Fibroblast of pulmonary artery (primary cell): ENCODE measurements around the gene PPEF1.

Experiments
- DNase-seq: peaks from one replicate; pipeline ENCODE4 v3.0.0-alpha.2; 2010; ENCODE audit warnings: low read depth
- H3K4me3 ChIP-seq: replicated peaks from 2 replicates; pipeline ENCODE4 v1.5.1; 2011; ENCODE audit warnings: low read depth, mild to moderate bottlenecking, control low read depth, low read length, moderate library complexity
- TF ChIP-seq, protein P1 (sequence below): IDR thresholded peaks from 2 replicates; pipeline ENCODE4 v1.5.1; 2011; ENCODE audit warnings: mild to moderate bottlenecking, control low read depth, low read length, inconsistent platforms; ENCODE audit errors: missing control alignments

PPEF1 gene

GRCh38 chrX:18701621-18702361 is 5.7 kb upstream of the PPEF1 start:
- TF ChIP-seq, protein P1, sequence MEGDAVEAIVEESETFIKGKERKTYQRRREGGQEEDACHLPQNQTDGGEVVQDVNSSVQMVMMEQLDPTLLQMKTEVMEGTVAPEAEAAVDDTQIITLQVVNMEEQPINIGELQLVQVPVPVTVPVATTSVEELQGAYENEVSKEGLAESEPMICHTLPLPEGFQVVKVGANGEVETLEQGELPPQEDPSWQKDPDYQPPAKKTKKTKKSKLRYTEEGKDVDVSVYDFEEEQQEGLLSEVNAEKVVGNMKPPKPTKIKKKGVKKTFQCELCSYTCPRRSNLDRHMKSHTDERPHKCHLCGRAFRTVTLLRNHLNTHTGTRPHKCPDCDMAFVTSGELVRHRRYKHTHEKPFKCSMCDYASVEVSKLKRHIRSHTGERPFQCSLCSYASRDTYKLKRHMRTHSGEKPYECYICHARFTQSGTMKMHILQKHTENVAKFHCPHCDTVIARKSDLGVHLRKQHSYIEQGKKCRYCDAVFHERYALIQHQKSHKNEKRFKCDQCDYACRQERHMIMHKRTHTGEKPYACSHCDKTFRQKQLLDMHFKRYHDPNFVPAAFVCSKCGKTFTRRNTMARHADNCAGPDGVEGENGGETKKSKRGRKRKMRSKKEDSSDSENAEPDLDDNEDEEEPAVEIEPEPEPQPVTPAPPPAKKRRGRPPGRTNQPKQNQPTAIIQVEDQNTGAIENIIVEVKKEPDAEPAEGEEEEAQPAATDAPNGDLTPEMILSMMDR = no peak
- H3K4me3 ChIP-seq = no peak overlapping the region
- DNase-seq = peak; percentile 47

GRCh38 chrX:18702362-18703195 is 4.9 kb upstream of the PPEF1 start:
- H3K4me3 ChIP-seq = no peak overlapping the region
- TF ChIP-seq, protein P1 = no peak
- peak; percentile 84 for DNase-seq

DNA sequence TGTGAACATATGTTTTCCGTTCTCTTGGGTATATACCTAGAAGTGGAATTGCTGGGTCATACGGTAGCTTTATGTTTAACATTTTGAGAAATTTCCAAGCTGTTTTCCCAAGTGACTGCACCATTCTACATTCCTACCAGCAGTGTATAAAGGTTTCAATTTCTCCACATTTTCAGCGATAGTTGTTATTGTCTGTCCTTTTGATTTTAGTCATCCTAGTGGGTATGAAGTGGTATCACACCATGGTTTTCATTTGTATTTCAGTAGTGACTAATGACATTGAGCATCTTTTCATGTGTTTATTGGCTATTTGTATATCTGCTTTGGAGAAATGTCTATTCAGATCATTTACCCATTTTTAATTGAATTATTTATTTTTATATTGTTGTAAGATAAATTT is 2.4 kb downstream of the PPEF1 start:
- DNase-seq = no peak
- no peak overlapping the region for H3K4me3 ChIP-seq
- TF ChIP-seq, protein P1 = no peak

DNA sequence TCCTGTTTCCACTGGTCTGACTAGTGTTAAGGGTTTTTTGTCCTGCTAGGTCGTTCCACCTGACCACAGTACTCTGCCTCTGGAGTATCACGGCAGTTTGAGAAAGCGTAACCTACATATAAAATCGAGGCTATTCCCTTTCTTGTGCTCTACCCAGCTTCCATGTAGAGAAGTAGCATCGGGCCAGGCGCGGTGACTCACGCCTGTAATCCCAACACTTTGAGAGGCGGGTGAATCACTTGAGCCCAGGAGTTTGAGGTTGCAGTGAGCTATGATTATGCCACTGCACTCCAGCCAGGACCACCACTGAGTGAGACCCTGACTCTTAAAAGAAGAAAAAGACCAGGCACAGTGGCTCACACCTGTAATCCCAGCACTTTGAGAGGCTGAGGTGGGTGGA is 7.5 kb downstream of the PPEF1 start:
- H3K4me3 ChIP-seq = no peak overlapping the region
- TF ChIP-seq, protein P1 = no peak
- no peak for DNase-seq

DNA sequence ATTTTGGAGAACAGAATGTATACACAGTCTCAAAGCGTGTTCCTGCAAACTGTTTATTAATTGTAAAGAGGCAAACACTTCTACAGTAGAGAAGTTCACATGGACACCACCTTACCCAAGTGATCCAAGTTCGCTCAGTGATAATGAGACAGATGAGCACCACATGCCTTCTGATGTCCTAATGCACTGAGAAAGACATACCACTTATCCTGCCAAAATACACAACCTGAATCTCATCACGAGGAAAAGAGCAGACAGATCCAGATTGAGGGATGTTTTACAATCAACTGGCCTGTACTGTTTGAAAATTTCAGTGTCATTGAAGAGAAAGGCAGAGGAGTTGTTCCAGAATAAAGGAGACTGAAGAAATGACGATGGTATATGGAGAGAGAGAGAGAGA is 12.4 kb downstream of the PPEF1 start:
- TF ChIP-seq, protein P1 = no peak
- H3K4me3 ChIP-seq = no peak overlapping the region
- no peak for DNase-seq

GRCh38 chrX:18721683-18722499 is 14.4 kb downstream of the PPEF1 start:
- no peak overlapping the region for H3K4me3 ChIP-seq
- TF ChIP-seq, protein P1 = no peak

More at GRCh38 chrX:18721683-18722499, 14.4 kb downstream of the PPEF1 start:
- no peak for DNase-seq
